ENCODE results near the gene HEYL.

The HEYL gene

DNA sequence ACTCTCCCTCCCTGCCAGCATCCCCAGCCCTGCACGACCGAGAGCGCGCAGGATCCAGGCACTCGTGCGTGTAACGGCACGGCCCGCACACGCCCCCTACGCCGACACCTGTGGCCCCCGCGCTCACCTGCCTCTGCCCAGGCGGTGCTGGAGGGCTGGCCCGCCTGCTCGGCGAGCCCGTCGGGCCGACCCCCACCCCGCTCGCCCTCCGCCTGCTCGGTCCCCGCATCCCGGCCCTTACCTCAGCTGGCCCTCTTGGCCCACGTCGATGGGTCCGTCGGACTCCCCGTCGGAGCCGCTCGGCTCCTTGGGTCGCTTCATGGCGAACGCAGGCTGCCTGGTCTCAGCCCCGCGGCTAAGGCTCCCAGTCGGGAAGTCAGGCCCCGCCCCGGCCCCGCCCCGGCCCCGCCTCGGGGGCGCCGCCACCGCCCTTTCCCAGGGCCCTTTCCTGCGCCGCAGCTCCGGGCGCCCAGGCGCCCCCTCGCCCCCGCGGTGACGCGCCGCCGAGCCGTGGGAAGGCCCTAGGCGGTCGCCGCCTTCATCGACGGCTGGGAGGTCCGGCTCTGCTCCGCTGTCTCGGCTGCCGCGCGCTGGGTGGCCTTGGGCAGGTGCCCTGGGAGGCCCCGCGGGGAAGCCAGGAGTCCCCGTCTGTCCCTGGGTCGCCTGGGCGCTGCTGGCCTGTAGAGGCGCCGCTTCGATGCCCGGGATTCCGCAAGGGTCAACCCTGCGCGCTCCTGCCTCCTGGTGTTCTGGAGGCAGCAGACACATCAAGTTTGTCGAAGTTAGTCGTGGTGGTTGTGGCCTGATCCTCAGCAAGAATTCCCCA, at the start of gene HEYL:
Gene HEYL (minus strand): TSS at position 339 of the 826 bp plus-strand sequence. CDS start 18 bp downstream, at position 321.
- DNase-seq (ENCODE audit: low spot score) = no peak

DNA sequence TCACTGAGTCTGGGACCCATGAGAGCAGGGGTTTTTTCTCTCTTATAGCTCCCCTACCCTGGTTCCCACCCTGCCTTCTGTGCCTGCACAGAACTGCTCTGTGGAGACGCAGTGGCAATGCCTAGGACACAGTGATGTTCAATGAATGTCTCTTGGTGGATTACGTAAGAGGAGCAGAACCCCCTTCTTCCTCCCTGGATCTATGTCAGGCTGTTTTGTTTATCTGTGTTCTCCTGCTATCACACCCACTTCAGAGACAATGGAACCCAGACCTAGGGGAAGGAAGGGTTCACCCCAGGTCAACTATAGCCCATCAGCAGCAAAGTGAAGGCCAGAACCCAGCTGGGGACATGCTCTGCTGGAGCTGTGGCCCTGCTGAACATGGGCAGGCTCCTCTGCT, 49.8 kb upstream of the HEYL start:
- no peak for DNase-seq (ENCODE audit: low spot score)

DNA sequence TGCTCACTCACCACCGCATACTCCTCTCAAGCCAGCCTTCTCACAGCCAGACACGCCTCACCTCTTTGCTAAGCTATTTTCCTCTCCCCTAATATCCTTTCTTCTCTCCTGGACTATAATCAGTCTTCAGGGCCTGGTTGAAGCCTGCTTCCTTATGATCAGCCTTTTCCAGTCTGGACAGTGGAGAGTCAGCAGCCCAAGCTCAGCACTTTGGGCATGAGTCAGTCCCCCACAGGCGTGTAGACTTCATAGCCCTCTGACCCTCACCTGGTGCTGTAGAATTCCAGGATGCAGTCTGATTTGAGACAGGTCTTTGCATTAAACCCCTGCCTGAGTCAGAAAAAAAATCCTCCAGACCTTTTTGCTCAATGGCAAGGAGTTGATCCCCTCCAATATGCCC, 49.3 kb upstream of the HEYL start:
- DNase-seq (ENCODE audit: low spot score) = no peak

DNA sequence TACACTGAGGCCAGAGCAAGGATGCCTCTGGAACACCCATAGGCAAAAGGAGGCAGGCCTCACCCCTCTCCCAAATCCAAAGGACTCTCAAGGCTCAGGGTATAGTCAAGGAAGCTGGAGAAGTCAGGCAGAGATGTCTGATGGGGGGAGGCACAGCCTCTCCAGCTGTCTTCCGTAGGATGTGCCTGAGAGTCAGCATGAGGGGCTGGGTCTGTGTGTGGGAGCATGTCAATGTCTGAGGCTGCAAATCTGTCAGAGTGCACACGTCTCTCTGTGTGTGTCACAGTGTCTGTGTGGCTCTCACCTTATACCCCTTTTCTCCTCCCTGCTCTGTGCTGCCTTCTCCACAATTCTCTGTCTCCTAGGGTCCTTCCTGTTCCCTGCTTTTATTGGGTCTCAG, 47.8 kb upstream of the HEYL start:
- no peak for DNase-seq (ENCODE audit: low spot score)

DNA sequence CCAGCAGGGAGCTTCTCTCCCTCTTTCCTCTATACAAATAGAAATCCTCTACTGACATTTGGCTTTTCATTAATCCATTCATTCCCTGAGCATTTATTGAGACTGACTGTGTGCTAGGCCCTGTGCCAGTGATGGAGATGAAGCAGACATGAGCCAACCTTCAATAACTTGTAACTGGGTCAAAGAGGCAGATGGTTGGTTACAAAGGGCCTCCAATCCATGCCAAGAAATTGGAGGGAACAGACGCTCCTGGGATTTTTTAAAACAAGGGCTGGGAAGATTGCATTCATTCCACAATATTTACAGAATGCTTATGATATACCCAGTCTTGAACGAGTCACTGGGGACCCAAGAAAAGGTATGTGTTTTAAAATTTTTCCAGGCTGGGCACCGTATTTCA, 45.6 kb upstream of the HEYL start:
- no peak for DNase-seq (ENCODE audit: low spot score)

DNA sequence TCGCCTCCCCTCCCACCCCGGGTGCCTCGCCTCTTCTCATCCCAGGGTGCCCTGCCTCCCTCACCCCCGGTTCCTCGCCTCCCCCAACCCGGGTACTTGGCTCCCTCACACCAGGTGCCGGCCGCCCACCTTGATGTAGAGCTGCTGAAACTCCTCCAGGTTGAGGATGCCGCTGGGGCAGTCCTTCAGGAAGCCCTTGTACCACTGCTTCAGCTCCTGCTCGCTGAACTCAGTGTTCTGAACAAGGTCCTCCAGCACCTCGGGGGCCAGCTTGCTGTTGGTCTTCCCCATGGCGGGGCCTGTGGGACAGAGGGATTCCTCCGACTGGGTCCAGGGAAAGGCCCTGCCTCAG, 44.8 kb upstream of the HEYL start:
- no peak for DNase-seq (ENCODE audit: low spot score)

DNA sequence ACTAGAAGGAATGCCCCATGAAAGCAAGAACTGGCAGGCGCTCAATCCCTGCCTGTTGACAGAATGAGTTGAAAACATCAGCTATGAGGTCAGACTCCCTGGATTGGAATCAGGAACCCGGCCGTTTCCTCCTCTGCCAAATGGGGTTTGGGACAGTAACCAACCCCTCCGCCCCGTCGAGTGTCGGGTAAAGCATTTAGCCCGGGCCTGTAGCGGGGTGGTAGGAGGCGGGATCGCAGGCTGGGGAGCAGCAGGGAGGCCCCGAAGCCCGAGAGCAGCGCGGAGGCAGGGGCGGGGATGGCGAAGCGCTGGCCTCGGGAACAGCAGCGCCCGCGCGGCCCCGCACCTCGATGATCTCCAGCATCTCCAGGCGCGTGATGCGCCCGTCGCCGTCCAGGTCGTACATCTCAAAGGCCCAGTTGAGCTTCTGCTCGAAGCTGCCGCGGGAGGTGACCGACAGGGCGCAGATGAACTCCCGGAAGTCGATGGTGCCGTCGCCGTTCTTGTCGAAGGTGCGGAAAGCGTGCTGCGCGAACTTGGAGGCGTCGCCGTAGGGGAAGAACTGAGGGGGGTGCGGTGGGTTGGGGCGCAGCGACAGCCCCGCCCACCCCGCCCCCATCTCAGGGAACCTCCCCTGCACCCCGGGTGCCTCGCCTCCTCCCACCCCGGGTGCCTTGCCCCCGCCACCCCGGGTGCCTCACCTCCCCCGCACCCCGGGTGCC, 44.3 kb upstream of the HEYL start:
- no peak for DNase-seq (ENCODE audit: low spot score)

DNA sequence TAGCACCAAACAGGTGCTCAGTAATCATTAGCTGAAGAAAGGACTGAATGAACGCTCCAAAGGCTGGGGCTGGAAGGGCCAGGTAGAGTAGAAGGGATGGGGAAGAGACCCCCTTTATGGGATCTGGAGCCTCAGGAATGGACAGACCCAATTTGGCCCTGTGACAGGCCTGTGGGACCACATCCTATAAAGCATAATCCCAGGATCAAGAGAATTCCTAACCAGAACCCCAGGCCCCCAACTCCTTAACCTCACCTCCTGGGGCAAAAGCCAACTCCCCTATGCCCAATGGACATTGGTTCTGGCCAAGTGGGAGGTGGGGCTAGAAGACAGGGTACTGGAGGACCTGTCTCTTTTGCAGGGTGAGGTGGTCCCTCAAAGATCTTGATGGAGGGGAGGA, 42.6 kb upstream of the HEYL start:
- DNase-seq (ENCODE audit: low spot score) = no peak

DNA sequence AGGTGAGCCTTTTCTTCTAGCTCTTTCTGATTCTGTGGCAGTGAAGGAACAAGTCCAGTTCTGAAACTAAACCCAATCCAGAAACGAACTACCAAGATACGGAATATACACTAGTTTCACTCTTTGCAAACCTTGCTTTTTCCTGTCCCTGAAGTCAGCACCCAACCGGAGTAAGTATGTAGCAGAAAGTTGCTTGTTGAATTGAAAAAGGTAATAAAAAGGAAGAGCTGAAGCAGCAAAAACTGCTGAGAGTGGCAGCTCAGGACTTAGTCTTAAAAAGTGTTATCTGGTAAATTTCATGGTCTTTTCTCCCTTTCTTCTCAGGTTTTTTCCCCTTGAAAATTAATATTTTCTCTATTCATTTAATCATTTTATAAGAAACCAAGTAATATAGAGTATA, 41.9 kb upstream of the HEYL start:
- no peak for DNase-seq (ENCODE audit: low spot score)

DNA sequence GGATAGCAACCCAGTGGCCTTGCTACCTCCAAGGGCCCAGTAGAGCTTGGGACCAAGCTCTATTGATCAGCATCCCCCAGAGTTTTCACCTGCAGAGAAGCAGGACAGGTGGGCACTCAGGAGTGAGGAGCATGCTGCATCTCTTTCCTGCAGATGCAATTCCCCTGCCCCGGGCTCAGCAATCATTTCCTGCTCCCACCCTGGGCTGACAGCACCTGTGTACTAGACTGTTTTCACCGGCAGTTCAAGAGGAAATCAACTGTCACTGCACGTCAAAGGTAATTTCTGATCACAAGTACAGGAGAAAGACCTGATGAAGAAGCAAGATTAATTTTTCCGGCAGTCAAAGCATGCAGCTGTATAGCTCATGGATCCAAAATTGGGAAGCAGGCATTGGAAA, 41.3 kb upstream of the HEYL start:
- DNase-seq (ENCODE audit: low spot score) = no peak

DNA sequence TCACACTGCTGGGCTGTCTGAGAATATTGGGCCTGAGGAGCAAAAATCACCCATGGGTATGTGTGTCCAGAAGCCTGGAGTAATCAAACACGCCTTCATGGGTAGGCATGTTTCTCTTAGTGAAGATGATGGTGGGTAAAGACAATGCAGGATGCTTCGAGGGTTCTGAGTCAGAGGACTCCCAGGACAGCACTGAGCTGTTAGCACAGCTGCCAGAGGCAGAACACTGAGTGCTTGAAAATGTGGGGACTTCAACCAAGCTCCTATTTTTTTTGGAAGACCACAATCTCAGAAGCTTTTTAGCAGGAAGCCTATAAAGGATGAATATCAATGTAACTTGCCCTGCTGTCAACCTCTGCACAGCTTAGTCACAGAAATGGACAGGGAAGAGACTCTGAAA, 40.4 kb upstream of the HEYL start:
- no peak for DNase-seq (ENCODE audit: low spot score)

DNA sequence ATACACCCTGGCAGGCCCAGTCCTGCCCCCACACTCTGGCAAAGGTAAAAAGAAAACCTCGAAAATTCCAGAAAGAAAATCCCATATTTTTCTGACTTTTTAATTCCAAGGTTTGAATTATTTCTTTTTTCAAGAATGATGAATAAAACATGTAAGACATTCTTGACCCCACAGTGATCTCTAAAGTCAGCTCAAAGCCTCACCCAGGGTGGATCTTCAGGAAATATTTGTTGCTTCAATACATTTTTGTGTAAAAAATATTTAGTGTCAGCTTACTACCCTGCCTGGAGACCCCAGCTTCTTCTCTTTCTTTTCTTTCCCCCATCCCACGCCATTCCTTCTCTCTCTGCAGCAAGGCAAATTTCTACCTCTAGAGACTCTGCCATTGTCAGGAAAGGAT, 39.4 kb upstream of the HEYL start:
- DNase-seq (ENCODE audit: low spot score) = no peak

DNA sequence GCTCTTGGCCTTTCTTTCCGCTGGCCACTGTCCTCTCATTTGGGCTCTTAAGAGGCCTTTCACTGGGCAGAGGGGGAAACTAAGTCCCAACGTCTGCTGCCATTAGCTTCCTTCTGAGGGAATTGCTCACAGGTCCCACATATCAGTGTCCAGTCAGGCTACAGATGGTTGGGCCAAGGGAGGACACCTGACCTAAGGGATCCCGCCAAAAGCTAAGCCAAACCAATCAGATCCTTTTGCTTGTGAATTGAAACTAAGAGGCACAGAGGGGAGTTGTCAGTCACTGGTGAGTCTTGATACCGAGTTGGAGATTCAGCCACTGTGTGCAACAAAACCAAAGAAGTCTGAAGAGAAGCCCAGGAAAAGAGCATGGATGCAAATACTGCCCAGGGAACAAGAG, 38.2 kb upstream of the HEYL start:
- DNase-seq (ENCODE audit: low spot score) = no peak

DNA sequence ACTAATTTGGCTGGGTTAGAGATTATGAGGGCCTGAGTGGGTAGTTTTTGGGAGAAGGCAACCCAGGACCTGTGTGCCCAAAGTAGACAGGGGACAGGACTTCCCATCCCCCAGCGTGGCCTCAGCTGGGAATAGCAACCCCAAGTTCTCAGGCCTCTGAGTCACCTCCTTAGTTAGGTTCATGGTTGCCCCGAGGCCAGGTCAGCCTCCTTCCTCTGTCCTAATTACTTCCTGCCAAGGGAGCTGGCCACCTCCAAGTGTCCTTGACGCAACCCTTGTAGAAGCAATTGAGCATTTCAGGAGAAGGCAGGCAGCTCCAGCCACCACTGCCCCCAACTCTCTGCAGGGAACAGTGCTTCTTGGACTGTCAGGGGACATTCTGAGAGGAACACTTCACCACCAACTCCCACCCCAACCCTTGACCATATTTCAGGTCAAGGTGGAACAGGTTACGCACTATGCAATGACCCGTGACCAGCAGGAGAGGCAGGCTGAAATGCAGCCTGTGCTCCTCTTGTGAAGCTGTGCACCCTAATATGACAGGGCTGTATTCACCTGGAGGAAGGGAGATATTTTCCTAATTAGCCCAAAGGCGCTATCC, 37.6 kb upstream of the HEYL start:
- no peak for DNase-seq (ENCODE audit: low spot score)

DNA sequence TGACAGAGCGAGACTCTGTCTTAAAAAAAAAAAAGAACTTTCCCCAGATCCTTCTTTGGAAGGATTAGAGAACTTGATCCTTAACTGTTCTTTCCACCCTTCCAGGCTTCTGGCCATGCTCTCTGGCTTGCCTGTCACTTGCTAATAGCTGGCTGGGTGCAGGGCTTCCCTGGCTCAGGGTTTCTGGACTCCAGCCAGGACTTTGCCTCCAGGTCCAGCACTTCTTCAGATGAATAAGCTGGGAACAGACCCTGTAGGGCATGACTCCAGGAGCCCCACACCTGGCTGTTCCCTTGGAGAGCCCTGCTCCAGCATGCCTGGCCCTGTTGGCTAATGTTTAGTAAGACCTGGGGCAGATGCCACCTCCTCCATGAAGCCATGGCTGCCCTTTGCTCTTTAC, 35.8 kb upstream of the HEYL start:
- no peak for DNase-seq (ENCODE audit: low spot score)

DNA sequence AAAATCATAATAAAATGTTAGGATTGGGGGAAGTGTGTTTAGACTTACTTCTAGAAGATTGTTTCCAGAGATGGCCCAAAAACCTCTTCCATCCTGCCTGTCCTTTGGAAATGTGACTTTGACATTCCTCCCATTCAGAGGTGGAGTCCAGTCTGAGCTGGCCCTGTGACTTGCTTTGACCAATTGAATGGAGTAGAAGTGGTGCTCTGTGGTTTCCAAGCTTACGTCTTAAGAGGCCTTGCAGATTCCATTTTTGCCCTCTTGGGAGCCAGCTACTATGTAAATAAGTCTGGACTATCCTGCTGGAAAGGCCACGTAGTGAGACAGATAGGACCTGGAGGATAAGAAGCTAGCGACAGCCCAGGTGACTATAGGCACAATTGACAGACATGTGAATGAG, 33.8 kb upstream of the HEYL start:
- DNase-seq (ENCODE audit: low spot score) = no peak

DNA sequence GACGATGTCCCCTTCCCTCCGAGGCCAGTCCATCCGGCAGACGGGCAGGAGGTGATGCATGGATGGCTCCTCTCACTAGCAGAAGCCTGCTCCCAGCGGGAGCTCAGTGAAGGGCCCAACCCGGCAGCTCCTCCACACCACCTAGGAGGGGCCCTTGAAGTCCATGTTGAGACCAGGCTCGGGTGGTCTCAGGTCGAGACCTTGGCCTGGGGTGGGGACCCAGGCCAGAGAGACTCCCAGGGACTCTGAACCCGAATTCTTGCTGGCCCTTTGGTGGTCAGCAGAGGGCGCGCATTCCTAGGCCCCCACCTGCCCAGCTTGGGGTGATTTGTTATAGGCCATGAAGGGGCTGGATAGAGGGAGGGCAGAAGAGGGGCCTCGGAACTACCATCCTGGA, 33.1 kb upstream of the HEYL start:
- no peak for DNase-seq (ENCODE audit: low spot score)

DNA sequence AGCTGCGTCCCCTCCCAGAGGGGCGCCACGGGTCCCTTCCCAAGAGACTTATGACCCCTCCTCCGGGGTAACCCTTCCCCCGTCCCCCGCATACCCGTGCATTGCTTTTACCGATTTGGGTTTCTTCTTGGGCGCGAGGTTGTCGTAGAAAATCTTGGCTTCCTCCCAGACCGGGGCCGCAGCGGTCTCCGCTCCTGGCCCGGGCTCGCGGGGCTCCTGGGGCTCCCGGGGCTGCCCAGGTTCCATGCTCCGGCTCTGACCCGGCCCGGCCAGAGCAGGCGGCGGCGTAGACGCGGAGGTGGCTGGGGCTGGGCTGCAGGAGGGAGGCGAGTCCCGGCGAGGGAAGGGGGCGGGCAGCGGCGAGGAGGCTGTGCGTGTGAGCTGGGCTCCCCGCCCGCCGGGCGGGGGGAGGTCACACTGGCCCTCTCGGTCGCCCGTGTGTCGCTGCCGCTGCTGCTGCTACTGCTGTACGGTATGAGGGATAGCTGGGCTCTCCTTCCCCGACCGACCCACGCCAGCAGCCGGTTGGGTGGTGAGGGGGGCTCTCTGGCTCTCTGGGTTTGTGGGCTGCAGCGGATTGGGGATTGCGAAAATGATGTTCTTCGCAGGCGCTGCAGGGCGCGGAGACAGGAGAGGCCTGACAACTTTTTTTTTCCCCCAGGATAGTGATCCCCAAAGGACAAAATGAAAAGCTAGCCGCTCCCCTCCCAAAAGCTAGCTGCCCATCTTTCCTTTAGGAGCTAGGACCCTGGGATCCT, 32.5 kb upstream of the HEYL start, which contains the start of gene NT5C1A:
Gene NT5C1A (minus strand): TSS at position 315 of the 758 bp plus-strand sequence. CDS start 69 bp downstream, at position 246.
- DNase-seq (ENCODE audit: low spot score) = no peak

DNA sequence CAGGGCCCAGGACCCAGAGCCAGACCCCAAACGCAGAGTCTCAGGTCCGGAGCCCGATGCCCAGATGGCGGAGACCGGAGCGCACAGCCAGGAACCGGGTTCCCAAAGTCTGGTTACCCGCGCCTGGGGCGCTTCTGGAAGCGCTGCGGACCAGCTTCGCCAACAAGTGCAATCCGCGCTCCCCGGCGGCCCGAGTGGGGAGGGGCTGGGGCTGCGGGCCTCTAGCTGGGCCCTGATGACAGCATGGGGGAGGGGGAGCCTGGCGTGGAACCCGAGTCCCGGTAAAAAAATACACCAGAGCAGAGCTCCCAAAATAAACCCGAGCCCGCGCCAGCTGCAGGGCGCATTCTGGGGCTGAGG, 32.0 kb upstream of the HEYL start:
- DNase-seq (ENCODE audit: low spot score) = no peak

DNA sequence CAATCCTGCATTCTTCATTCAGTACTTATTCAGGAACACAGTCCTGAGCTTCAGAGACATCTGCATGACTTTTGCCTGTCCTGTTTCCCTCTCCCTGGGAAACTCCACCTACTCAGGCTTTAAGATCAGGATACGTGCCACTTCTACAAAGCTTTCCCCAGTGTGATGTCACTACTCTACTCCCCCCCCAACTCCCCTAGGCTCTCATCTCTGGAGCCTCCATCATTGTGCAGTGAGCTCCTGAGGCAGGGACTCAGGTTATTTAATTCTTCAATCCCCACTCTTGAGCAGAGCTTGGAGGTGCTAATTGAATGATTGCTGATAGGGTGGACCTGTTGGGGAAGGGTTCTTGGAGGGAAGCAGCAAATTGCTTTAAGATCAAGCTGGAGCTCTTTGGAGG, 31.2 kb upstream of the HEYL start:
- no peak for DNase-seq (ENCODE audit: low spot score)

DNA sequence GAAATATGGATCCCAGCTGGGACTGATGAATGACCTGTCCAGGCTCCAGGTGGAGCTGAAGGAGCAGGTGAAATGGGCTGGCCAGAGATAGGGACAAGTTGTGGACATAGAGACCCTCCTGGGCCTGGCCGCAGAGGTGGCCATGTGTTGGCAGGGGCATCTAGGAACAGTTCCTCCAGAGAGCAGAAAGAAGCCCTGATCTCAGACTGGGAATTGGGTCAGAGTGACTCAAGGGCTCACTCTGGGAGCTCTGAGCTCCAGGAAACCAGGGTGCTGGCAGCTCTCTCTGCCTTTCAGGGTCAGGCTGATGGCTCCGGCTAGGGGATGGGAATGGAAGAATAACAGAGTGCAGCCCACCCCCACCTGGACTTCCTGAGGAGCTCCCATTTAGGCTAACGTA, 29.5 kb upstream of the HEYL start:
- no peak for DNase-seq (ENCODE audit: low spot score)

DNA sequence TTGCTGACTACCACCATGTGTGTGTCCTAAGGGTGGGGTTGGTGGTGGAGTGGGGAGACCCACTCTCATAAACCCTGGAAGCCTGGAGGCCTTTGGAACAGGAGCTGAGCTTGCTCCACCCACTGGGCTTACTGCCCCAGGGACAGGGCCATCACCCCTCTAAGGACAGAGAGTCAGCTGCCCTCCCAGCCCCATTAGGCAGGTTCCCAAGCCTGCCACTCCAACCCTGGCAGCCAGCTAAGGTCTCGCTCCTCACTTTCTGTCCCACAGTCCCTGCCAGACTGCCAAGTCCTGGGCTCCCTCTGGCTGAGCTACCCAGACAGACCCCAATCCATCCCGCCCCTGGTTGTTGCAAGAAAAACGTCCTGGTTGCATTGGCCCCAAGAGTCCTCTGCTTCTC, 28.7 kb upstream of the HEYL start:
- no peak for DNase-seq (ENCODE audit: low spot score)

DNA sequence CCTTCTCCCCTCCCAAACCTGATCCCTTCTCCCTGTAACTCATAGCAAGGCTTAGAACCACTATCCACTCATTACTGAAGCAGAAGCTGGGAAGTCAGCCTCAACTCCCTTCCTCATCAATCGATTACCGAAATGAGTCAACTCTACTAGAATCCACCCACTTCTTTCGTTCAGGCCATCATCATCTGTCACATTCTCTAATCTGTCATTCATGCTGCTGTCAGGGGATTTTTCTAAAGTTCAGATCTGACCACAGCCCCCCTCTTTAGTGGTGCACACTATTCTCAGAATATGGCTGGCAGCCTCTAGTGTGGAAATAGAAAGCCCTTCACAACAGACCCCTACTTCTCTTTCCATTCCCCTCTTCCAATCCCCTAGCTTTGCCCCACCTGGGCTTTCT, 27.3 kb upstream of the HEYL start:
- no peak for DNase-seq (ENCODE audit: low spot score)
